Measurements from ENCODE around the gene HDAC4. TPM values are rescaled to one million over a fixed set of nuclear protein-coding genes. Genes with fewer than 3 reads are reported as not detected.

The HDAC4 gene
- total RNA-seq, 1 experiment from 2014 or later, result 32.0 TPM

GRCh38 chr2:239059854-239060253 lies 341.0 kb downstream of the HDAC4 start:
- no peak overlapping the region for H3K23ac ChIP-seq (ENCODE audit: insufficient read length, low read depth, low read length)
- H4K5ac ChIP-seq (ENCODE audit: insufficient read length, low read depth, low read length), result no peak overlapping the region
- no peaks in the 10 kb centered on the region for H3K4me1 ChIP-seq (ENCODE audit: insufficient read depth, low read length)
- H2AFZ ChIP-seq (ENCODE audit: low read length), result no peak overlapping the region
- no peak overlapping the region for H2BK5ac ChIP-seq (ENCODE audit: insufficient read length, low read length)
- Mint-ChIP-seq H3K4me3 (no peak overlapping the region), H3K27me3 (ENCODE audit: low read depth) (no peaks in the 10 kb centered on the region), H3K4me1 (peaks cover 0 to 12% of the 10 kb centered on the region in 2 experiments; a peak in 2 of 4 replicates), H3K9me3 (no peaks in the 10 kb centered on the region; a peak in 1 of 5 replicates), H3K36me3 (ENCODE audit: insufficient read depth in 1 of 3, low read depth in 3 of 3) (peaks cover 10 to 13% (median 11%) of the 10 kb centered on the region in 3 experiments; a peak in 6 of 7 replicates), H3K27ac (no peak overlapping the region; a peak in 1 of 7 replicates)
- no peak overlapping the region for H2BK12ac ChIP-seq (ENCODE audit: insufficient read length, low read depth, low read length)
- no peak overlapping the region for H2AK5ac ChIP-seq (ENCODE audit: insufficient read length, low read length)
- no peaks in the 10 kb centered on the region for H3K27me3 ChIP-seq (ENCODE audit: insufficient read depth, low read length)
- H4K8ac ChIP-seq (replicated peaks; ENCODE audit: insufficient read length, low read depth, low read length), result no peak overlapping the region
- no peaks in the 10 kb centered on the region for H4K20me1 ChIP-seq (ENCODE audit: control insufficient read depth, insufficient read depth, insufficient read length)
- no peak overlapping the region for H3K56ac ChIP-seq (ENCODE audit: insufficient read length, low read depth, low read length)
- H3T11ph ChIP-seq (ENCODE audit: low read length), result no peak overlapping the region
- no peak overlapping the region for H2BK120ac ChIP-seq (ENCODE audit: low read depth, low read length, poor library complexity, severe bottlenecking)
- H4K91ac ChIP-seq (ENCODE audit: insufficient read length, low read depth, low read length), result no peak overlapping the region
- no peaks in the 10 kb centered on the region for H3K79me1 ChIP-seq (ENCODE audit: insufficient read depth, low read depth, low read length, poor library complexity, severe bottlenecking)
- TF ChIP-seq CTCF (conservative IDR thresholded peaks at IDR 0.05), result no peak
- H3K27ac ChIP-seq (ENCODE audit: insufficient read length, low read depth, low read length), result no peak overlapping the region
- H3K9ac ChIP-seq (ENCODE audit: extremely low read depth, insufficient read length, low read length), result no peak overlapping the region
- no peaks in the 10 kb centered on the region for H3K79me2 ChIP-seq (ENCODE audit: insufficient read depth, low read length)
- H3K9me3 ChIP-seq (ENCODE audit: control insufficient read depth, low read depth, low read length), result no peaks in the 10 kb centered on the region
- H3K4ac ChIP-seq (ENCODE audit: low read depth, low read length), result no peak overlapping the region
- H3K23me2 ChIP-seq (ENCODE audit: insufficient read length, low read depth, low read length, poor library complexity, severe bottlenecking), result no peaks in the 10 kb centered on the region
- no peak overlapping the region for H3K14ac ChIP-seq (ENCODE audit: insufficient read depth, low read length)
- no CpG with 5 or more reads among the region's 12 CpGs for WGBS (ENCODE audit: extremely low coverage, insufficient read length, low lambda C conversion rate)
- DNase-seq, result no peak
- H3K4me2 ChIP-seq (ENCODE audit: insufficient read depth, insufficient read length, low read length), result no peak overlapping the region
- H3K18ac ChIP-seq (ENCODE audit: insufficient read length, low read depth, low read length), result no peak overlapping the region
- no peak overlapping the region for H2BK15ac ChIP-seq (ENCODE audit: low read depth, low read length)
- H2BK20ac ChIP-seq (ENCODE audit: low read depth, low read length, poor library complexity, severe bottlenecking), result no peak overlapping the region
